Endothelial cell of umbilical vein (primary cell): Measurements from ENCODE around the gene MYPN. TPM values are rescaled to one million over a fixed set of nuclear protein-coding genes. Genes with fewer than 3 reads are reported as not detected.

ENCODE experiments used
- BruUV-seq: library from RNA; stranded (reverse); fragments of 400-500 nt; replicated peaks from 2 replicates; lab custom pipeline; 2021; lab: Mats Ljungman, UMichigan
- CTCF ChIA-PET: fragments of 300-600, 350-600 bp; sonication (Branson Sonifier 250); formaldehyde crosslinking; loops from one replicate; lab custom pipeline; 2021; ENCODE audit warnings: antibody characterized with exemption, inconsistent platforms; lab: Charles Lee
- POLR2A ChIA-PET: fragments of 300-600, 350-600 bp; sonication (Branson Sonifier 250); formaldehyde crosslinking; loops from one replicate; lab custom pipeline; 2021; ENCODE audit warnings: antibody characterized with exemption, inconsistent platforms; lab: Charles Lee
- DNase-seq: peaks from one replicate; pipeline ENCODE4 v3.0.0-alpha.2; 2011; ENCODE audit warnings: low read depth, low spot score
- FAIRE-seq: peaks from 2 replicates; lab custom pipeline; 2011; peaks lifted over from hg19 to GRCh38; lab: Jason Lieb, UNC
- H2AFZ ChIP-seq: 2 replicates; pipeline ENCODE4 v1.6.0; 2012; ENCODE audit warnings: low read depth, low read length, control low read depth, inconsistent platforms
- H3K27ac ChIP-seq: 2 replicates; pipeline ENCODE4 v1.5.1; 2011; ENCODE audit warnings: low read depth, mild to moderate bottlenecking, control low read depth, low read length, moderate library complexity; ENCODE audit not compliant: insufficient read depth
- H3K27me3 ChIP-seq, 2 experiments: 2 replicates each; pipeline versions ENCODE4 v1.6.0 to v1.6.1; 2011; ENCODE audit warnings: low read length in 2 of 2, mixed read lengths in 1 of 2; ENCODE audit not compliant: control insufficient read depth in 2 of 2, insufficient read depth in 2 of 2
- H3K36me3 ChIP-seq, 2 experiments: 2 replicates in 1 of 2; 3 replicates in 1 of 2; pipeline ENCODE4 v1.5.1; 2011; ENCODE audit warnings: low read length in 2 of 2, mild to moderate bottlenecking in 1 of 2, moderate library complexity in 1 of 2; ENCODE audit not compliant: control insufficient read depth in 2 of 2, insufficient read depth in 2 of 2; ENCODE audit errors: extremely low read depth in 1 of 2
- H3K4me1 ChIP-seq: 3 replicates; pipeline ENCODE4 v1.5.1; 2011; ENCODE audit warnings: mild to moderate bottlenecking, low read length; ENCODE audit not compliant: control insufficient read depth, insufficient read depth; ENCODE audit errors: extremely low read depth
- H3K4me2 ChIP-seq: 2 replicates; pipeline ENCODE4 v1.6.1; 2011; ENCODE audit warnings: low read length, control low read depth, mixed read lengths; ENCODE audit not compliant: insufficient read depth
- H3K4me3 ChIP-seq, 3 experiments: fragments of 200-600 bp in 1 of 3; sonication (generic), shearing (Covaris generic) in 1 of 3; replicated peaks in 1 of 3; 2 replicates each; pipeline ENCODE4 v1.5.1; 2011 to 2016; ENCODE audit warnings: control low read depth in 3 of 3, low read length in 3 of 3, mild to moderate bottlenecking in 2 of 3, inconsistent platforms in 1 of 3, low read depth in 1 of 3, moderate library complexity in 1 of 3; ENCODE audit not compliant: insufficient read depth in 1 of 3
- H3K79me2 ChIP-seq: 2 replicates; pipeline ENCODE4 v1.6.0; 2012; ENCODE audit warnings: low read length, inconsistent platforms; ENCODE audit not compliant: control insufficient read depth, insufficient read depth
- H3K9ac ChIP-seq: replicated peaks from 2 replicates; pipeline ENCODE3; 2011; ENCODE audit warnings: low read length, control low read depth; ENCODE audit not compliant: insufficient read depth; ENCODE audit errors: extremely low read depth
- H3K9me1 ChIP-seq: replicated peaks from 3 replicates; pipeline ENCODE4 v1.6.0; 2011; ENCODE audit warnings: mild to moderate bottlenecking, low read length; ENCODE audit not compliant: control insufficient read depth, insufficient read depth; ENCODE audit errors: extremely low read depth
- H3K9me3 ChIP-seq: replicated peaks from 2 replicates; pipeline ENCODE4 v1.5.1; 2012; ENCODE audit warnings: low read length, inconsistent platforms; ENCODE audit not compliant: control insufficient read depth, insufficient read depth
- H4K20me1 ChIP-seq: replicated peaks from 2 replicates; pipeline ENCODE3; 2011; ENCODE audit warnings: mild to moderate bottlenecking, low read length; ENCODE audit not compliant: control insufficient read depth, insufficient read depth; ENCODE audit errors: extremely low read depth
- EZH2 ChIP-seq: IDR thresholded peaks from 2 replicates; pipeline ENCODE4 v1.6.1; 2012; ENCODE audit warnings: borderline replicate concordance, low read depth, mild to moderate bottlenecking, moderate library complexity, low read length, inconsistent platforms; ENCODE audit not compliant: severe bottlenecking
- FOS ChIP-seq: IDR thresholded peaks from 2 replicates; pipeline ENCODE4 v1.6.1; 2011; ENCODE audit warnings: mild to moderate bottlenecking, low read length, moderate library complexity, borderline replicate concordance; ENCODE audit not compliant: insufficient read depth
- GATA2 ChIP-seq: IDR thresholded peaks from 2 replicates; pipeline ENCODE4 v1.7.0; 2011; ENCODE audit warnings: low read depth, mild to moderate bottlenecking, moderate library complexity, mixed read lengths, low read length; ENCODE audit not compliant: insufficient read length, insufficient read depth
- JUN ChIP-seq: IDR thresholded peaks from 2 replicates; pipeline ENCODE4 v1.6.1; 2011; ENCODE audit warnings: borderline replicate concordance, low read depth; ENCODE audit not compliant: insufficient read length, insufficient read depth
- MYC ChIP-seq: IDR thresholded peaks from one replicate; pipeline ENCODE4 v1.6.1; 2011; ENCODE audit warnings: mild to moderate bottlenecking, low read depth, low read length
- POLR2A ChIP-seq: IDR thresholded peaks from 2 replicates; pipeline ENCODE4 v1.6.1; 2012; ENCODE audit warnings: low read depth, mild to moderate bottlenecking, control low read depth, low read length
- POLR2AphosphoS5 ChIP-seq: IDR thresholded peaks from 2 replicates; pipeline ENCODE4 v1.6.1; 2012; ENCODE audit warnings: low read depth, mild to moderate bottlenecking, control low read depth, low read length, moderate library complexity; ENCODE audit not compliant: insufficient read depth
- dilution Hi-C: fragments of 300-500 bp; cut with MboI; formaldehyde crosslinking; loops from one replicate; pipeline ENCODE4 v1.15.0; 2019; ENCODE audit warnings: low sequenced_read_pairs; ENCODE audit not compliant: extremely low pct_ligation_motif_present
- intact Hi-C: fragments of 100-400 bp; cut with micrococcal nuclease; formaldehyde crosslinking; loops from one replicate; pipeline ENCODE4 v1.10.0; 2022
- polyA plus RNA-seq, 4 experiments: library from polyadenylated mRNA; depleted of rRNA in 3 of 4; stranded (reverse) in 3 of 4; unstranded in 1 of 4; fragments of >200 nt; gene quantifications; 2 replicates each; pipeline versions ENCODE4 v1.2.1 to v1.2.3, GENCODE V29; 2011 to 2012; ENCODE audit warnings: missing spikeins in 1 of 4
- total RNA-seq: library from RNA; stranded (reverse); gene quantifications from 2 replicates; pipeline ENCODE4 v1.2.3, GENCODE V29; 2021
- TF ChIP-seq, protein P1 (sequence below): IDR thresholded peaks from 2 replicates; pipeline ENCODE4 v1.6.1; 2011; ENCODE audit not compliant: insufficient read depth, insufficient read length
- TF ChIP-seq, protein P2 (sequence below), 2 donors: IDR thresholded peaks; 1 replicate in 1 of 2; 2 replicates in 1 of 2; pipeline ENCODE4 v1.5.1; 2011; ENCODE audit warnings: low read length in 2 of 2, mild to moderate bottlenecking in 2 of 2, moderate library complexity in 2 of 2, control low read depth in 1 of 2, inconsistent platforms in 1 of 2, low read depth in 1 of 2; ENCODE audit not compliant: insufficient read depth in 1 of 2; ENCODE audit errors: extremely low read depth in 1 of 2

MYPN gene
- total and polyA plus RNA-seq, 2 donors (not counting 3 experiments of a cell fraction or from before 2014, with no cell fraction given): 0.01 TPM; not detected in 1

DNA sequence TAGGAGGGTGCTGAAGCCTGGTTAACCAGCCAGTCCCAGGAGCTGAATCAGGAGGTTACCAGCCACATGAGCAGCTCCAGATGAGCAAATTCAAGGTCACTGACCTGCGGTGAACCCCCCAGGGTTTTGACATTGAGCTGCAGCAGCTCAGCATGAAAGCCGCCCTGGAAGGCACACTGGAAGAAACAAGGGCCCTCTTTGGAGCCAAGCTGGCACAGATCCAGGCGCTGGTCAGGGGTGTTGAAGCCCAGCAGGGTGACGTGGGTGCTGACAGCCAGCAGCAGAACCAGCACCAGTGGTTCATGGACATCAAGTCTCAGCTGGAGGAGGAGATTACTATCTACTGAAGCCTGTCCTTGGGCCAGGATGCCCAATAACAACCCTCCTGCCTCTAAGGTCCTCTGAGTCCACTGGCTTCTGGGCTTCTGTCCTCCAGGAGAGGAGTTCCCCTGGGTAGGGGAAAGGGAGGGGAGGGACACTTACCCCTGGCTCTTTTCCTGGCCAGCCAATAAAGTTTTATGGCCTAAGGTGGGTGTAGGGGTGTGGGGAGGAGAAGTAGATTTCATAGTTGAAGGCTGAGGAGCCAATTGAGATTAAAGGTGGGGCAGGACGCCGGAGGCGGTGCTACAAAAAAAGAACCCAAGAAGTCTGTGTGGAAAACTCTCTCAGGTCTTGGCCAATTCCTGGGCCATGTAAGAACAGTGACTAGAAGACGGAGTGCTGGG is 152.0 kb downstream of the MYPN start:
- no peak overlapping the region for H3K27ac ChIP-seq
- peaks cover 2 to 5% of the 10 kb centered on the region in 2 experiments for H3K27me3 ChIP-seq
- H3K4me2 ChIP-seq: no peak overlapping the region
- no peak for TF ChIP-seq GATA2
- no peak for TF ChIP-seq MYC
- TF ChIP-seq POLR2A: no peak
- TF ChIP-seq EZH2: no peak
- no peak for TF ChIP-seq POLR2AphosphoS5
- TF ChIP-seq, protein P1, sequence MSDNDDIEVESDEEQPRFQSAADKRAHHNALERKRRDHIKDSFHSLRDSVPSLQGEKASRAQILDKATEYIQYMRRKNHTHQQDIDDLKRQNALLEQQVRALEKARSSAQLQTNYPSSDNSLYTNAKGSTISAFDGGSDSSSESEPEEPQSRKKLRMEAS: no peak
- TF ChIP-seq, protein P2, sequence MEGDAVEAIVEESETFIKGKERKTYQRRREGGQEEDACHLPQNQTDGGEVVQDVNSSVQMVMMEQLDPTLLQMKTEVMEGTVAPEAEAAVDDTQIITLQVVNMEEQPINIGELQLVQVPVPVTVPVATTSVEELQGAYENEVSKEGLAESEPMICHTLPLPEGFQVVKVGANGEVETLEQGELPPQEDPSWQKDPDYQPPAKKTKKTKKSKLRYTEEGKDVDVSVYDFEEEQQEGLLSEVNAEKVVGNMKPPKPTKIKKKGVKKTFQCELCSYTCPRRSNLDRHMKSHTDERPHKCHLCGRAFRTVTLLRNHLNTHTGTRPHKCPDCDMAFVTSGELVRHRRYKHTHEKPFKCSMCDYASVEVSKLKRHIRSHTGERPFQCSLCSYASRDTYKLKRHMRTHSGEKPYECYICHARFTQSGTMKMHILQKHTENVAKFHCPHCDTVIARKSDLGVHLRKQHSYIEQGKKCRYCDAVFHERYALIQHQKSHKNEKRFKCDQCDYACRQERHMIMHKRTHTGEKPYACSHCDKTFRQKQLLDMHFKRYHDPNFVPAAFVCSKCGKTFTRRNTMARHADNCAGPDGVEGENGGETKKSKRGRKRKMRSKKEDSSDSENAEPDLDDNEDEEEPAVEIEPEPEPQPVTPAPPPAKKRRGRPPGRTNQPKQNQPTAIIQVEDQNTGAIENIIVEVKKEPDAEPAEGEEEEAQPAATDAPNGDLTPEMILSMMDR (IDR thresholded peaks at IDR 0.05; ENCODE audit: extremely low read depth in 1 of 2, insufficient read depth in 1 of 2, low read depth in 1 of 2, low read length in 2 of 2): no peak
- TF ChIP-seq JUN: no peak
- TF ChIP-seq FOS: no peak
- no peaks in the 10 kb centered on the region for H4K20me1 ChIP-seq
- DNase-seq: no peak
- H3K9me1 ChIP-seq: no peaks in the 10 kb centered on the region
- H3K79me2 ChIP-seq: no peaks in the 10 kb centered on the region
- dilution Hi-C loops (no loop called here), intact Hi-C loops (no loop called here)
- H3K9ac ChIP-seq: no peak overlapping the region
- ChIA-PET POLR2A (no interaction called here), CTCF (interaction anchor here (1.3 kb wide), 1 partner anchor 49 kb away, joined by 5 read pairs; no protein-coding TSS in a partner anchor)
- no peak overlapping the region for H2AFZ ChIP-seq
- H3K36me3 ChIP-seq: no peaks in the 10 kb centered on the region
- FAIRE-seq: no peak
- H3K9me3 ChIP-seq: no peaks in the 10 kb centered on the region
- no peaks in the 10 kb centered on the region for H3K4me1 ChIP-seq
- no TSS peak for BruUV-seq
- no peak overlapping the region for H3K4me3 ChIP-seq

Other genes starting within 250 kb of the MYPN start
- 14.8 and 15.1 TPM in 2 replicates for gene SIRT1, start 224.8 kb upstream of the MYPN start, total RNA-seq
- gene SIRT1, start 224.8 kb upstream of the MYPN start, polyA plus RNA-seq: 2.5 and 3.7 TPM in 2 replicates
- gene HERC4, start 34.2 kb upstream of the MYPN start, total RNA-seq: 68.7 and 73.7 TPM in 2 replicates
- gene HERC4, start 34.2 kb upstream of the MYPN start, polyA plus RNA-seq: 8.0 and 10.6 TPM in 2 replicates
- gene ATOH7, start 122.6 kb downstream of the MYPN start, total RNA-seq: not detected in 2 replicates
- 0.05 TPM in 1 of 2 replicates, not detected in the other for gene ATOH7, start 122.6 kb downstream of the MYPN start, polyA plus RNA-seq
- 146 and 151 TPM in 2 replicates for gene HNRNPH3, start 222.6 kb downstream of the MYPN start, total RNA-seq
- gene HNRNPH3, start 222.6 kb downstream of the MYPN start, polyA plus RNA-seq: 17.9 and 34.0 TPM in 2 replicates
- gene PBLD, start 223.4 kb downstream of the MYPN start, total RNA-seq: 3.6 and 5.1 TPM in 2 replicates
- 0.94 and 1.5 TPM in 2 replicates for gene PBLD, start 223.4 kb downstream of the MYPN start, polyA plus RNA-seq